GM12891 (cell line): Measurements from ENCODE around the gene FAM111A.

ENCODE experiments used
- POLR2A ChIP-seq: IDR thresholded peaks from 2 replicates; pipeline ENCODE4 v1.6.1; 2011; ENCODE audit warnings: low read depth, low read length, control low read depth
- POLR2AphosphoS5 ChIP-seq: IDR thresholded peaks from 2 replicates; pipeline ENCODE4 v1.6.1; 2011; ENCODE audit warnings: low read depth, low read length, control low read depth
- SPI1 ChIP-seq: IDR thresholded peaks from 2 replicates; pipeline ENCODE4 v1.6.1; 2011; ENCODE audit warnings: low read depth, low read length, control low read depth
- TAF1 ChIP-seq: IDR thresholded peaks from 2 replicates; pipeline ENCODE4 v1.6.1; 2011; ENCODE audit warnings: low read depth, low read length, control low read depth

- TF ChIP-seq POLR2AphosphoS5 (0 out of 2 replicates have a peak, but pooled peaks have one; percentile 30), POLR2A (no peak), SPI1 (peak; percentile 35; the same call in 1 of the 2 replicates), TAF1 (no peak)
Observed at GRCh38 chr11:59199546-59200422, 57.1 kb downstream of the FAM111A start.
